NK-92 (cell line): ENCODE data around the gene NSUN3.

Experiments used
- DNase-seq: peaks from one replicate; lab custom pipeline; 2025; ENCODE audit not compliant: unreplicated experiment; lab: John Stamatoyannopoulos, UW

The NSUN3 gene

DNA sequence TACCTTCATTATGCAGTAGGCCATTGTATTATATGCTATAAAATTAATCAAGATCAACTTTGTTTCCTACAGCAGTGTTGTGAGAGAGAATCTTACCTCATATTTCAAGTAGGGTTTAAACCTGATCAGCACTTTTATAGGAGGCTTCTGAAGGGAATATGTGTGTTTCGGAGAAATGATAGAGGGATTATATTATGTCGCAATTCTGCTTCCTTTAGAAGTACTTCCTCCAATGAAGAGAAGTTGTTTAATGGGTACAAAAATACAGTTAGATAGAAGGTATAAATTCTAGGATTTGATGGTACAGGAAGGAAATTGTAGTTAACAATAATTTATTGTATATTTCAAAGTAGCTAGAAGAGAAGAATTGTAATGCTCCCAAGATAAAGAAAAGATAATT lies 54.9 kb downstream of the NSUN3 start:
- DNase-seq, result no peak

DNA sequence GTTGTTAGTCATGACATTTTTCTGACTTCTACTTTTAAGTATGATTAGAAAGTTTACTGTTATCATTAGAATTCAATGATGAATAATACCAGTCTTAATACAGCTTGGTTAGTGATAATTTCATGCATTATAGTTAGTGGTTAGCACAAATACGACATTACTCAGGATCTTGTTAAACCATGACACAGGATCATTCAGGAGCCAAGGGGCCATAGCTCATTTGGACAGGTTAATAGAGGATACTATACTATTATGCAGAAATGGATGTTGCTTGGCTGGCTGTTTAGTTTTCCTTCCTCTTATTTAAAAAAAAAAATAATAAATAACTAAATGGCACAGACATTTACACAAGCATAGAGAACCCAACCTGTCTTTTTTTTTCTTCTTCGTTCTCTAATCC lies 55.5 kb downstream of the NSUN3 start:
- DNase-seq, result no peak

DNA sequence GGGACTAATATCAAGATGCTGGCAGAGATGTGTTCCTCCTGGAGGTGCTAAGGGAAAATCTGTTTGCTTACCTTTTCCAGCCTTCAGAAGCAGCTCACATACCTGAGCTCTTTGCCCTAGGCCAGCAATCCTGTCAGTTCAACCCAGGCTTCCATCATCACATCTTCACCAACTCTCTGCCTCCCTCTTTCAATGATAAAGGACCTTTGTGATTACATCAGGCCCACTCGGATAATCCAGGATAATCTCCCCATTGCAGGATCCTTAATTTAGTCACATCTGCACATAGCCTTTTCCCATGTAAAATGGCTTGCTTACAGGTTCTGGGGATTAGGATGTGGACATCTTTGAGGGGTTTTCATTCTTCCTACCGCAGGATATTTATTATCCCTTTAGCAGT lies 58.3 kb downstream of the NSUN3 start:
- no peak for DNase-seq

DNA sequence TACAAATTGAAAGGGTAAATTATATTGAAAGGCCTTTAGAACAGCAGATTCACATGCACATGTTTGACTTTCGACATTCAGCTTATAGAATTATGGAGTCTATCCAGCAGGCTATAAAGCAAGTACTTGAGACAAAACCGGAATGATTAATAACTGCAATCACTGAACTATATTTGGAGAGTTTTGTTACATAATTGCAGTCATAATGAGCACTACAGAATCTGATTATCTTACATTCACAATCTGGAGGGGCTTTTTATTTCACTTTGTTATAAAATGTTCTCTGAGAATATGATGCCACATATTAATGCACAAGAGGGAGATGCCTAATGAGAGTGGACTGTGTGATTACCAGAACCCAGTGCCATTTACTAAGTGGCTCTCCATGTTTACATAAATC lies 64.3 kb downstream of the NSUN3 start:
- no peak for DNase-seq

DNA sequence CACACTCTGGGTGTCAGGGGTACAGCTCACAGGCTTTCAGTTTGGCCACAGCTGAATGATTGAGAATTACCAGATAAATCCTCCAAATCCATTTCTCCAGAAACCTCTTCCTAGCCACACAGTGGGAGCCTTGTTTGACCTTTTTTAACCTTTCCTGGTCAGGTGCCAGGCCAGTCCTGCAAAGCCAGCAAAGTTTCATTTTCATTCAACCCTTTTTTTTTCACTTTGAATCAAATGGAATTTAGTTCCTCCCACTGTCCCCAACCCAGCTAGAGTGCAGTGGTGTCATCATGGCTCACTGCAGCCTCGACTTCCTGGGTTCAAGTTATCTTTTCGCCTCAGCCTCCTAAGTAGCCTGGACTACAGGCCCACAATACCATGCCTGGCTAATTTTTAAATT lies 67.8 kb downstream of the NSUN3 start:
- DNase-seq, result no peak

DNA sequence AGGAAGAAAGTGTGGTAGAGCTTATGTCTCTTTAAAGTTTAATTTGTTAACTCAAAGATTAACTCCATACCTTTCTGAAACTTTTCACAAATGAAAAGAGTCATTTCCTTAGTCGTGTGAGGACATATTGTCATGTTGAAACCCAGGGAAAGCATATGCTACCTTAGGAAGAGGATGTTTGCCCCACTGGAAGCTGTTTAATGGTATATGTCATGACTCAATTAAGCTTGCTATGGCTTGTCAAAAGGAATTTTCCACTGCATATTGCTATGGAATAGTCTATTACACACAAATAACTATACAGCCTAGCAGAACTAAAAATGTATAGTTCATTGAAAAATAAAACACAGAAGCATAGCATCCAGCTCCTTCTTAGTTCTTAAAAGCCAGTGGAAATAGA lies 69.9 kb downstream of the NSUN3 start:
- no peak for DNase-seq

DNA sequence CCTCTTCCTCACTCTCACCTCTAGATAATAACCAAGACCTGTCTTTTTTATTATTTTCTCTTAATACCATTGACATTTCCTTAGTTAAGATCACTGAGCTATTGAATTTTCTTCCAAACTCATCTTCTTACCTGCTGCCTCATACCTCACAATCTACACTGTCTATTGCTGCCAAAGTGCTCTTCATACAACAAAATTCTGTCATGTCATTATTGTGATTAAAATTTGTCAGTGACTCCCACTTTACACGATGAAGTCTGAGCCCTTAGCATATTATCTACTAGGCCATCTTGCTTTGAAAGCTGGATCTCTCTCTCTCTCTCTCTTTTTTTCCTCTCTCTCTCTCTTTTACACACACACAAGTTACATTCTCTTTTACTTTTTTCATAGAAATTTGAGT lies 73.3 kb downstream of the NSUN3 start:
- no peak for DNase-seq

DNA sequence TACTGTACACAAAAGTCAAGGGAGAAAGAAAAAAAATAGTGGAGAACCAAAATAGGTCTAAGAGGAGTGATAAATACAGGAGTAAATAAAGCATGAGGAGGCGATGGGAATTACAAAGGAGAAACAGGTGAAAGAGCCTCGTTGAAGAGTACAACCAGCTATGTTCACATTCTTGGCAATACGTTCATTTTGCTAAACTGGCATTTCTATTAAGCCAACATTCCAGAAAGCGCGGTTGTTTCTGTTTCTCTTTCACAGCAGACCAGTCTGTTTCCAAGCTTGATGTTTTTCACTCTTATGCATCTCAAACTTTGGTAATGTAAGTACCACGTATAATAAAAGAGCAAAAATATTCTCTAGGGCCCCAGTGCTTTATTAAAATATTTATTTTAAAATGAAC lies 74.5 kb downstream of the NSUN3 start:
- no peak for DNase-seq

DNA sequence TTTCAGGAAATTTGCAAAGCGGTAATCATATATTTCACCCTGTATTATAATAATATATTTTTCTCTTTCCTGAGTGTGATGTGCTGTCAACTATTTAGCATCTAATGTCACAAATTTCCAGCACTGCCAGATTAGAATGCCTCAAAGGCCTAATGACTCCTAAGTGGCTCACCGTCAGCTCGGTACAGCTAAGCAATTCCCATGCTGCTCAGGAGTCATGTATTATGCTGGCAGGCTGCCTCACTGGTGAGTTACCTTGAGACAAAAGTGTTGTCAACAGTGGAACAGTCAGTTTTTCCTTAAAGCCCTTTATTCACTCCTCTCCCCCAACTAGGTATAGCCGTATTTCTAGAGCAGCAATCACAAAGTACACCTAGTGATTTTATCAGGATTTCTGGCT lies 83.6 kb downstream of the NSUN3 start:
- no peak for DNase-seq

DNA sequence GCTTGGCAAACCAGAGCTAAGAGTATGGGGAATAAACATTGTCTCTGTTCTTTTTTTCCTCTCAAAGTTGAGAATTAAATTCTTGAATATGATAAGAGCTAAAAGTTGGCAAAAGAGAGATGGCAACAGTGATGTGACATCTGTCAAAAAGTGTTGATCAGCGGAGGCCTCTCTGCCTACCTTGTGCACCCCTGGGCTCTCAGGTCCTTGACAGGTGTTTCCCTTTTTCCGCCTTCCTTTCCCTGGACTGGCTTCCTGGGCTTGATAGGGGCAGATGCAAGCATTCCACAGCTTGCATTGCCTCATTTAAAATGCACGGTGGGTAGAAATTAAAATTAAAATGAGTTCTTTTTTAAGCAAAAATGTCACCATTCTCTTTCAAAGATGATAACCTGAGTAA lies 84.2 kb downstream of the NSUN3 start:
- DNase-seq, result no peak

DNA sequence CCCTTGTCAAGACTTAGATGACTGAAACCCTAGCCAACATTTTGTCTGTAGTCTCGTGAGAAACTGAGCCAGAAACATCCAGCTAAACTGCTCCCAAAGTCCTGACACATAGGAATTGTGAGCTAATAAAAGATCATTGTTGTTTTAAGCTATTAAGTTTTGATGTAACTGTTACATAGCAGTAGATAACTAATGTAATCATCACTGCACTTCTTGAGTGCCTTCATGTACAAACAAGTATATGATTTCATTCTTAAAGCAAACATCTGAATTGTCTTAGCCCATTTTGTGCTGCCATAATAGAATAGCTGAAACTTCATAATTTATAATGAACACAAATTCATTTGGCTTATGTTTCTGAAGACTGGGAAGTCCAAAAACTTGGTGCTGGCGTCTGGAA lies 87.3 kb downstream of the NSUN3 start:
- no peak for DNase-seq

DNA sequence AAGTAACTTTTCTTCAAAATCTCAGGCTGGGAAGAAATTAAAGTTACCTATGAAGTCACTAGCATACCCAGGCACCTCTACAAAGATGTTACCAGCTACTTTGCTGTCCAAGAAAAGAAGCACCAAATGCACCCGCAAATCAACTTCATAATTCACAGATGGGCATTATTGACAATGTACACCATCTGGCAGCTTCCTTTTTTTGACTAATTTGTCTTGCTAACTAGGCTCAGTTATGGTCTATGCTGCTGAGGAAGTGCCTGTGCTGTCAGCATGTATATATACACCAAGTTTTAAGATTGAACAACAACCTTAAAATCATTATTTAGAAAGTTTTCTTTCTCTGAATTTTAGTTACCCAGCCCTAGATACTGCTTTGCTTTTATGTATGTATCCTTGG lies 93.8 kb downstream of the NSUN3 start:
- no peak for DNase-seq

DNA sequence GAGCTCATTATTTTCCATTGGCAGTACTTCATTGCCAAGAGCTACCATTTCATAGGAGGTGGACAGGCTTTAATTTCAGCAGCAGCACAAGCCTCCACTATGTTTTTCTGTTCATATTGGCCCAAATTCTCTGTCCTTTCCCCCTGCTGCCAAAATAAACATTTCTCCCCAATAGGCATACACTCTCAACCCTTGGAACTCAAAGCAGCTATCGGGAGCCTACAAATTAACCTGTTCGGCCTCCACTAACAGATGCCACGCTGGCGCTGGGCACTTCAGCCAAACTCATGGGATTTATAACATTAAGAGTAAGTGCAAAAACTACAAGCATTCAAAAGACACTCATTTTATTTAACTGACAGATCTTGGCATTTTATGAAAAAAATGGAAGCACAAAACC lies 95.7 kb downstream of the NSUN3 start:
- DNase-seq, result no peak

DNA sequence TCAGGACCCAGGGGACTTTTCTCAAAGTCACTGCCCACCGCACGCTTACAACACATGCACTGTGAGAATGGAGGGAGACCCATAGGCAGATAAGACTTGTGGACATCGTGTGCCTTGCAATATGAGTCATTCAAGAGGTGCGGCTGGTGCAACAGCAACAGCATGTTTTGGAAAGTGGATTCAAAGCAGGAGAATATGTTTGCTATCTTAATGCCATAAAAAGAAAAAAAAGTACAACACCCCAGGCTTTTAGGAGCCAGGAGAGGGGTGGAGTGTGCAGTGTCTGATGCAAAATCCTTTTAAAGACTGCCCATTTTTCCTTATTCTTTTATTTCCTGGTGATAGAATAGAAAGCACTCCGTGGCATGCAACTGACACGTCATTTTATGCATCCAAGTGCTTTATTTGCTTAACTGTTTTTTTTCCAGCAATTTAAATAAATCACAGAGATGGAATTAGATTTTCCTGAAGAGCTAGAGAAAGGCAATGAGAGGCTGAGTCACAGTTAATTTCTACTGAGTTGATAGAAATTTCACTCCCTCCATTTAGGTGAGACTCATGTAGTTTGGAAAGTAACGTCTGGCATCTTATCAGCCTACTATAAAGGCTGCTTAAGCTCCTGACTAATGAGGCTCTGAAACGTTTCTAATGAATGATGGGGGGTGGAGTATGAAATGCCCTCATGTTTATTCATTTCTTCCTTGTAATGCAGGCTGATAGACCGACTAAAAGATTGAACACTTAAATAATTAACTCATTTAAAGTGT lies 96.4 kb downstream of the NSUN3 start:
- DNase-seq, result no peak

DNA sequence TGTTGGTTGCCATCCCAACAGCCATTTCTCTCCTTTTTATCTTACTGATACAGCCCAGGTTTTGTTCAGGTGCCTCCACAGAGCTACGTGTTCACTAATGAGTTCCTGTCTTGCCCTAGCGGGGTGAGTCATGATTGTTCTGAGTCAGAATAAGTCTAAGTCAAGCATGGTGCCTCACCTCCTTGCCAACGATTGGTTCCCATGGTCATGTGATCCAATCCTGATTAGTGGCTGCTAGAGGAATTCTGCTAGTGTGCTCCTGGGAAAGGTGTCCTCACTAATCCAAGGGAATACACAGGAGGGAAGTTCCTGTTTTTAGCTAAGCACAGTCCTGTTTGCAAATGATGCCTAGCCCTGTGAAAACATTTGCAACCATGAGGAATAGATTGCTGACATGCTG lies 99.8 kb downstream of the NSUN3 start:
- no peak for DNase-seq

DNA sequence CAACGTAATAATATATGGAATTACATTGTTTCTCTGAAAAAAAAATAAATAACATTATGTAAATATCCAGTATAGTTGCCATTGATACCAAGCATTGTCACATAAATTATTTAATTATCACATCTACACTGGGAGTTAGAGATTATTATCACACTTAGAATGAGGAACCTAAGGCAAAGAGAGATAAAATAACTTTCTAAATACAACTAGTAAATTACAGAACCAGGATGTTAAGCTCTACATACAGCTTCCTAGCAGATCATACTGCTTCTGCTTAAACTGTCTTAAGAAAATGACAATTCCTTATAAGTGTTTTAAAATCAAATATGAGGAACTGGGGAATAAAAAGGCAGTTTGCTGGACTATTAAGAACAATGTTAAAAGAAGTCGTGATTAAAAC lies 104.5 kb downstream of the NSUN3 start:
- DNase-seq, result no peak

DNA sequence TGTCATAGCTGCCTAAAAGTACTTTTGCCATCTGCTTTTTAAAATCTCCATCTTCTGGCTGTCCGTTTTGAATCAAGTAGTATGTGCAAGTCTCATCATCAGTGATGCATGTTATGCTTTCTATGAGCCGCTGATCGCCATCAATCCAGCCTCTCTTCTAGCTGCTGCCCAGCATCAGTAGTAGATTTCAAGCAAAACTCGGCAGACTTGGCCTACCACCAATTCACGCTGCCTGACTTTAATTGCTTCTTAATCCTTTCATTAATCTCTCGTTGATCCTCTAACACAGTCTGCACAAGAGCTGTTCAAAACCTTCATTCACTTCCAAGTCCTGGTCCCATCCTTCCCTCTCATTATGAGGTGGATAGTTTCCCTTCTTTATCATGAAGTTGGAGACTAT lies 104.9 kb downstream of the NSUN3 start:
- no peak for DNase-seq

DNA sequence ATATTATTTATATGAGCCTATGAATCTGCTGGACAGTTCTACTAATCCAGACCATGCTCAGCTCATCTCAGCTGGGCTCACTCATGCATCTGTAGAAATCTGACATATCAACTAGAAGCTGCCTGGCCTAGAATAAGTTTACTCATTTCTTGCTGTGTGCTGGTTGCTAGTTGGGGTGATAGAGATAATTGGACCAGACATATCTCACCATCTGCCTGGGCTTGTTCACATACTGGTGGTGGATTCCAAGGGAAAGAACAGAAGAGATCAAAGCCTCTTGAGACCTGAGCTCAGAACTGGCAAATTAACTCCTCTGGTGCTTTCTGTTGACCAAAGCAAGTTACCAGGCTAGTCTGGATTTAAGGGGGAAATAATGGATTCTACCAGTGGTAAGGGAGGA lies 109.1 kb downstream of the NSUN3 start:
- no peak for DNase-seq

DNA sequence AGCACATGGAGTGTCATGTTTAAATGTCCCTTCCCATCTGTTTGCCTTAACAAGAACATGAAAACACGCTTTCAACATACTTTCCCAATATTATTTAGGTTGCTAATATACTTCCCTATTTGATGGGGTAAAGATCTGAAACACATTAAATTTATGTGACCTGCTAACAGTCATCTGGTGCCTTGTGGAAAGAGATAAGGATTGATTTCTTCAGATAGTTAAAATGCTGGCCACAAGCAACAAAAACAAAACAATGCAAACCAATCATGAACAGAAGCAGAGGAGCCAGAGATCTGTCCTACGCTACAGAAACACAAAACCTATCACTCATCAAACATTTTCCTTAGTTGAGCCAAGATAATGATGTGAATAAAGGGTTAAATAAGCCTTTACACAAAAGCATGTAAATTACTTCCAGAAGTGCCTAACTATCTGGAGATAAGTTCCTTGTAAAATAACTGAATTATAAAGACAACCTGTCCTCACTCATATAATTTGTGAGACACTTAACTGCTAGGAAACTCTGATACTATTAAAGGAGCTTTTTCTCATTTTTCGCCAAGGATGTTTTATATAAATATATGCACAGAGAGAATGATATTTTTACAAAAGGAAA lies 109.9 kb downstream of the NSUN3 start:
- DNase-seq, result no peak

DNA sequence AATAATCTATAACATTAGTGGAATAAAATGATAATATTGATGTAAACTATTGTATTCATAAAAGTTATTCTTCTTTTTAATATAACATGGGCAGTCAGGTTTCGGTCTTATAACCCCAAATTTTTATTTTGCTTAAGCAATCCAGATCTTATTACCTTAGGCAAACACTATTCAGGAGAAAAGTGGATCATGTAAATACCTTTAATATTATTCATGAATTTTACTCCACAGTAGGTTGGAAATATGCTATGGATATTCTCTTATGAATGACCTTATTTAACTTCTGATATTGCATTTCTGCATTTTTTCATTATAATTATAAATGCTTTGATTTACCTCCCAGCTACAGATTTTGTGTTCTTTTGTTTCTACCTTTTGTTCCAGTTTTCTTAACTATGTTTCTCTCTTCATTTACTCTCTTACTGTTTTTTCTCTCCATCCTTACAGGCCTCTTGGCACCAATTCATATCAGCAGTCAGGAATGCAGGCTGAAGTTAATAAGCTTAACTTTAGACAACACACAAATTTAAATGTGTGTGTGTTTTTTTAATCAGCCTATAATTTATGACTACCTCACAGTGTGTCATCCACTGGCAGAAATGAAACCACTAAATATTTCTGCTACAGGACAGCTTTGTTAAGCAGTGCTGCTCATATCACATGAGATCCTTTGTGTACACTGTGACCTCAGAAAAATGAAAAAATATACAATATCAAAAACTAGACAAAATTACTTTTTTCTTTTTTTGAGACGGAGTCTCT lies 111.0 kb downstream of the NSUN3 start:
- DNase-seq, result no peak

DNA sequence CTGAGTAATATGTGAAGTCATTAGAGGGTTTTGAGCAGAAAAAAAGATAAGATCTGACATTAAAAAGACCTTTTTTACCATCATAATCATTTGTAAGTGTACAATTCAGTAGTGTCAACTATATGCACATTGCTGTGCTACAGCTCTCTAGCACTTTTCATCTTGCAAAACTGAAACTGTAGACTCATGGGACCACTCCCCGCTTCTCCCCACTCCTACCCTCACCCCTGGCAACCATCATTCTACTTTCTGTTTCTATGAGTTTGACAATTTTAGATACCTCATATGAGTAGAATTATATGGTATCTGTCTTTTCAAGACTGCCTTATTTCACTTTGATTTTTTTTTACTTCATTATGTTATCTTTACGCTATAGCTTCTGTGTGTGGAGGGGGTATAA lies 112.8 kb downstream of the NSUN3 start:
- no peak for DNase-seq

DNA sequence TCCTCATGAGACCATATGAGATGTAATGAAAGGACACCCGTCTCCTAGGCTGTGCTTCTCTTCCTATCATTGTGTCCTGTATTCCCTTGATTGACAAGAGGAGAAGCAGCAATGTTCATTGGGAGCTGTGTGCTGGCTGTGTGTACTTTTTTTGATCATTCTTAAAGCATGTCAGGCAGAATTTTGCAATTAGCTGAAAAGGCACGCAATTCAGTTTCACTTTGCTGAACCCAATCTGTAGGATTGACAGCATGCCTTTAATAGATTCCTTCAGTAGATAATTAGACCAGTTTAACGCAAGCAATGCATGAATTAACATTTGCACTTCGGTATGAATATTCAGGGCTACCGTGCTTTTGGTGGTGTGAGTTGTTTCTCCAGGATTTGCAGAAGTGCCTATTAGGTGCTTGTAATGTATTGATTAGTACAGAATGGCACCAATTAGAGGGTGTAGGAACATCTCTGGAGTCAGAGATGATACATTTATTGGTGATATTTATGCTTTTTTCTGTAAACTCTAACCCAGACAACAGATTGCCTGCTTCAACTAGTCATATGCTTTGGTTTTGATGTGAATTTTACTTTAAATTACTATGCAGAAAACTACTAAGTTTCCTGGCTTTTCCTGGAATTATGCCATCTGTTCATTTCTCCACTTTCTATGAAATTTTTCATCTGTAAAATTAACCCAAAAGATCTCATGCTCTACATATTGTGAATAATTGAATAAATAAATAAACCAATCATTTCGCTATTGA lies 114.3 kb downstream of the NSUN3 start:
- DNase-seq, result no peak
